DMS53 (cell line): ENCODE results near the gene ID1.
A peak's percentile ranks its signal among the peaks of the same experiment; 100 is the strongest.

Source experiments
- DNase-seq: peaks from one replicate; lab custom pipeline; 2025; lab: John Stamatoyannopoulos, UW

Gene ID1

GRCh38 chr20:31605031-31605901, at the start of gene ID1:
ID1 (plus strand) TSS chr20:31605289; CDS start chr20:31605388, 99 bp downstream.
- peak; percentile 99 for DNase-seq

- no peak for DNase-seq
These were observed 45.4 kb upstream of the ID1 start for GRCh38 chr20:31559704-31560093.

- DNase-seq = peak; percentile 91
These were observed 44.9 kb upstream of the ID1 start for GRCh38 chr20:31560094-31560745.

- DNase-seq = peak; percentile 97
These were observed 44.1 kb upstream of the ID1 start for GRCh38 chr20:31560746-31561598.

GRCh38 chr20:31562241-31562640, 42.8 kb upstream of the ID1 start:
- peak; percentile 93 for DNase-seq

GRCh38 chr20:31564284-31564683, 40.8 kb upstream of the ID1 start:
- no peak for DNase-seq

- DNase-seq = peak; percentile 90
These were observed 39.3 kb upstream of the ID1 start for GRCh38 chr20:31565699-31566318.

GRCh38 chr20:31566319-31566657, 38.8 kb upstream of the ID1 start:
- no peak for DNase-seq

GRCh38 chr20:31566658-31567379, 38.3 kb upstream of the ID1 start:
- peak; percentile 97 for DNase-seq

GRCh38 chr20:31567380-31567720, 37.7 kb upstream of the ID1 start:
- DNase-seq = no peak

- DNase-seq = no peak
These were observed 36.9 kb upstream of the ID1 start for GRCh38 chr20:31568041-31568731.

- DNase-seq = peak; percentile 80
These were observed 36.3 kb upstream of the ID1 start for GRCh38 chr20:31568773-31569162.

GRCh38 chr20:31569163-31570020, 35.7 kb upstream of the ID1 start:
- DNase-seq = peak; percentile 87

GRCh38 chr20:31570021-31570463, 35.0 kb upstream of the ID1 start:
- DNase-seq = peak; percentile 51

GRCh38 chr20:31570735-31571617, 34.1 kb upstream of the ID1 start:
- DNase-seq = peak; percentile 83

GRCh38 chr20:31572042-31572700, 32.9 kb upstream of the ID1 start:
- DNase-seq = peak; percentile 94

GRCh38 chr20:31572701-31573554, 32.2 kb upstream of the ID1 start:
- peak; percentile 99 for DNase-seq
